Activated gamma-delta T cell (primary cell): Measurements from ENCODE around the gene TIMM23B.
"Not testable (repeated sequence)": the region's sequence is repeated elsewhere in the genome, so short reads cannot be mapped to it uniquely, and the experiment has no call there.

Experiments
- DNase-seq: peaks from one replicate; lab custom pipeline; 2025; lab: John Stamatoyannopoulos, UW

The TIMM23B gene

DNA sequence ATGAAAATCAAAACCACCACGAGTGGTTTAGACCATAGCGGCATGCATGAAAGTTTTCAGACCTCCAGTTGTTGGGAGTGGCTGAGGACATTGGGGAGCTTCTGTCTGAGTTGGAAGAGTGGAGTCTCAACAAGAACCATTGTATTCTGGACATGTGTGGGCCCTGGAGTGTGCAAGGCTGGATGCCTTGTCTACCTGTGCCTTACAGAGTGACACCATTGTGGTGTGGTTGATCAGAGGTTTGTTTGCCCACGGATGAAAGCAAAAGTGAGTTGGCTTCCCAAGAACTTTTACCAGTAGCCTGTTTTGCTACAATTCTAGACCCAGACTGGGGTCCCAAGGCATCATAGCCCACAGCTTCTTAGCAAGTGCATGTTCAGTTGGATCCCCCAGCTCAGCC is 35.9 kb downstream of the TIMM23B start:
- not testable (repeated sequence) for DNase-seq

DNA sequence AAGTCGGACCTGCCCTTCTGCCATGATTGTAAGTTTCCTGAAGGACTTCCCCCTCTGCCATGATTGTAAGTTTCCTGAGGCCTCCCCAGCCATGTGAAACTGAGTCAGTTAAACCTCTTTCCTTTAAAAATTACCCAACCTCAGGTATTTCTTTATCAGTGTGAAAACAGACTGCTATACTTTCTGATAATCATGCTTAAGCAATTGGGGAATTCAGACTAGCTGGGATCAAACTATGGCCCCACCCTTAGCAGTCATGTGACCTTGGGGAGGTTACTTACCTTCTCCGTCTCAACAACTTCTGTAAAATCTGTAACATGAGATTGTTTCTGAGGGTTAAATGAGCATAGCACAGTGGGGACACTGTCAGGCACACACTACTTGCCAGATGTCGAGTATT is 45.4 kb downstream of the TIMM23B start:
- not testable (repeated sequence) for DNase-seq

DNA sequence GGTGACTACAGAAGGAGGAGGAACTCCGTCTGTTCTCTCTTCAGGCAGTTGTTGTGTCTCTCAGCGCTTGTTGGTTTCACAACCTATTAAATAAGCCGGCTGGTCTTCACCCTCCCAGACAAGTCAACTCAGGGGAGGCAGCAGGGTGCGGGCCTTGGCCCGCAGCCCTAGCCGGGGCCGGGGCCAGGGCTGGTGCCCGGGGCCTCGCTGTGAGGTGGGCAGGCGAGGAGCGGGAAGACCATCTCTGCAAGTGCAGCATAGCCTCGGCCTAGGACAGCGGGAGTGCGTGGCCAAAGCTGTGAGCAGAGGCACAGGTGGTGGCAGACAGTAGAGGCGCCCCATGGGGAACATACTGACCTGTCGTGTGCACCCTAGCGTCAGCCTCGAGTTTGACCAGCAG is 46.5 kb downstream of the TIMM23B start, which contains the start of gene AGAP6:
AGAP6 (plus strand) TSS at position 31 of the 400 bp plus-strand sequence; CDS start at position 341, 310 bp downstream.
- DNase-seq: not testable (repeated sequence)

DNA sequence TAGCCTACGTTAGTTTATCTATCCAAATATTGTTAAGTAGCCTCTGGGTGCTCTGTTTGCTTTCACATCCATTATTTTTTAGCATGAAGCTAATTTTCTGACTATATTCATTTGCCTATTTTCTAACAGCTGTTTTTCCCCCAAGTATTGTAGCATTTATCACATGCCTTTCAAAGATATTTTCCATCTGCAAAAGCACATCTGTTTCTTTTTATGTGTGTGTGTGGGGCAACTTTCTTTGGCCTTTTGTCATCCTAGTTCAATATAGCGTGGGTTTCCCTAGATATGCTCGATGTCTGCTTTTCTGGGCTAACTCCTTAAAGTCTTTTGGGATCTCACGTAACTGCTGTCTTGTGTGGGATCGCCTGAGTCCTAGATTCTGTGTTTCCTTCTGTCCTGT is 53.5 kb downstream of the TIMM23B start:
- DNase-seq: not testable (repeated sequence)

DNA sequence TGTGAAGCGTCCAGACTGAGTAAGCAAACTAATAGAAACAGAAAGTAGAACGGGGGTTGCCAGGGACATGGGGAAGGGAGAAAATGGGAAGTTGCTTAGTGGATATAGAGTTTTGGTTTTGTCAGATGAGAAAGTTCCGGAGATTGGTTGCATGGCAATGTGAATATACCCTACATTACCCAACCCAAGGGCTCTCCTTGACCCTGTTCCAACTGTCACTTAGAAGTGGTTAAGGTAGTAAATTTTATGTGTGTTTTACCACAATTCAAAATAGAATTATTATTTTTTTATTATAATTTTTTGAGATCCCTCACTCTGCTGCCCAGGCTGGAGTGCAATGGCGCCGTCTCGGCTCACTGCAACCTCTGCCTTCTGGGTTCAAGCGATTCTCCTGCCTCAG is 72.2 kb downstream of the TIMM23B start:
- DNase-seq: not testable (repeated sequence)

DNA sequence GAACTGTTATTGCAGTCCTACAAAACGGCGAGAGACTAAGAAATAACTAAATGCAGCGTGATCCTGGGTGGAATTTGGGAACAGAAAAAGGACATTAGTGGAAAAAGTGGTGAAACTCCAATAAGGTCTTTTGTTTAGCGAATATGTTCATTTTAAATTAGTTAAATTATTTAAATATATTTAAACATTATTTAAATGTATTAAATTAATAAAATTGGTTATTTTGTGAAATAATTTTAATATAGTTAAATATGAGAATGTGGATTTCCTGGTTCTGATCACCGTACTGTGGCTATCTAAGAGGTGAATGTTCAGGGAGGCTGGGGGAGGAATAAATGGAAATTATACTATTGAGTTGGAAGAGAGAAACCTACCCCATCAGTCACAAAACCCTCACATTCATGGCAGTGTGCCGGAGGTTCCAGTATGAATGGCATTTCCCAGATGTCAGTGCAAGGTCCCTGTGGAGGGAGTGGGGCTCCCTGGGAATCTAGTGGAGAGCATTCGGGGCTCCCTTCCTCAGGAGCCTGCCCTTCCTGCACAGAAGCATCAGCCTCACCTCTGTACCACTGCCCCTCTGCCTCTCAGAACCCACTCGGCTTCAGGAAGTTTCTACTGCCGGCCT is 73.9 kb downstream of the TIMM23B start:
- DNase-seq: not testable (repeated sequence)

DNA sequence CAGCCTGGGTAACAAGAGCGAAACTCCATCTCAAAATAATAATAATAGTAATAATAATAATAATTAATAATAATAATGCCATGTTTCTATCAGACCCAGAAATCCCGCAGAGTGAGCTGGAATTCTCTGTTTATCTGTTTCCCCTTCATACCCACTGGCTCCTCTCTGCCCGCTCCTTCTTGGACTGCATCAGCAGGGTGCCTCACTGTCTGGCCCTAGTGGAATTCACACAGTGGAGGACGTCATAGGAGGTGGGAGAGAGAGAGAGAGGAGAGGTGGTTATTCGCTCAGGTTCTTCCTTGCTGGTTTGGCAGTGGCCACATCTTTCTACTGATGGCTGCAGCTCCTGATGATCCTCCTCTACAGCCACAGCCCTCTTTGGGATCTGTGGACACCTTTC is 75.1 kb downstream of the TIMM23B start:
- not testable (repeated sequence) for DNase-seq

DNA sequence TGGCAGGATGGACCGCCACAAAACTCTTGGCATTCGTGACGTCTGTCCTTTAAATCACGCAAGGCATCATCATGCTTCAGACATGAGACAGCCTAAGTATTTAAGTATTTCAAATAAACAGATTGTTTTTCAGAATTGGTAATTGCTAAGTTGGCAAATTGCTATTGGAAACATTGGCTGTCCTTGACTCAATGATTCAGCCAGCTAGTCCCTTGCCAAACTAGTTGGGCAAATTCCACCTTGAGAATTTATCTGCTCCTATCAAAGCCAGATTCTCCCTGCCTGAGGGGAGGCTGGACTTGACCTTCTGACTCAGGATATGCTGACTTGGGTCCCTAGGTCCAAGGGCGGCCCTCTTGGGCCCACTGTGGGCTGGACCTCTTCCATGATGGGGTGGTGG is 75.8 kb downstream of the TIMM23B start:
- DNase-seq: not testable (repeated sequence)

DNA sequence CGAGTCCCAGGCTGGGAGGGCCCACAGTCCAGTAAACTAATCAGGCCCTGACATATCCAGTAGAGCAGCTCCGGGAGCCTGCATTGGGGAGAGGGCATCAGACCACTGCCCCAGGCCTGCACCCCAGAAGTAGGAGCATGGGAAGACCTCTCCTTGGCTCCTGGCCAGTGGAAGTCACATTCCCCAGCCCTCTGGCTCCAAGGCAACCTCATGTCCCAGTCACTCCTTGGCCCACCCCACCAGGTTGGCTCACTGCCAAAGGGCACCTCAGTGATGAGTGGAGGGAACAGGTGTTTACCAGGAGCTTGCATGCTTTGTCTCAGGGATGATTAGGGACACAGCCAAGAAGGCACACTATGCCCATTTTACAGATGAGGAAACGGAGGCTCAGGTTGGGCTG is 77.4 kb downstream of the TIMM23B start:
- DNase-seq: not testable (repeated sequence)

DNA sequence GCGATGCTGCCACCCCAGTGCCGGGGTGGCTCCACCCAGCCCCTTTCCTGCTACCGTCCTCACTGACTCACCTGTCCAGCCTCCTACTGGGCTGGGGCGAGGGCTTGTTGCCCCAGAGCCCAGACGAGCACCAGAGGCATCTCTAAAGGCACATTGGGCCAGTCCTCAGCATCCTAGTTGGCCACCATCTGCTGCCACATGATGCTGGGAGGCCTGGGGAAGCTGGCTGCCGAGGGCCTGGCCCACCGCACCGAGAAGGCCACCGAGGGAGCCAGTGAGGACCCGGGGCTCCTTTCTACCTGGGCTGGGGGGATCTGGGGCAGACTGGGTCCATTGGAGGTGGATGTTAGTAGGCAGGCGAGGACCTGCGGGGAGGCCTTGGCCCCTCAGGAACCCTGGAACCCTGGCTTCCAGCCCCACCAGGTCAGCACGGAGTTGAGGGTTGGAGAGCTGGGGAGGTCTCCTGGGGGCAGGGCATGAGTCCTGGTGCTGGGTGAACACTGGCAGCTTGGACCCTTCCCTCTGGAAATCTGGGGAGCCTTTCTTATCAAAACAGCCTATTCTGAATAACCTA is 78.7 kb downstream of the TIMM23B start:
- DNase-seq: not testable (repeated sequence)

DNA sequence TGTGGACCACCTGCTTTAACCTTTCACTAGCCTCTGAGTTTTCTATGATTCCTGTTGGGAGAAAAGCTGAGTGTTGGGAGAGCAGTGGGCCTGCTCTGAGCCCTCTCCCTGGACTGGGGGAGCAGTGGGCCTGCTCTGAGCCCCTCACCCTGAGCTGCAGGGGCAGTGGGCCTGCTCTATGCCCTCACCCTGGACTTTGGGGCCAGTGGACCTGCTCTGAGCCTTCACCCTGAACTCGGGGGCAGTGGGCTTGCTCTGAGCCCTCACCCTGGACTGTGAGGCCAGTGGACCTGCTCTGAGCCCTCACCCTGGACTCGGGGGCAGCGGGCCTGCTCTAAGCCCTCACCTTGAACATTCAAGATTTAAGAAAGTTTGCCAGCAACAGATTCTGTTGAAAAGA is 79.8 kb downstream of the TIMM23B start:
- no peak for DNase-seq
